ENCODE measurements around the gene JAZF1. TPM values are rescaled to one million over a fixed set of nuclear protein-coding genes. Genes with fewer than 3 reads are reported as not detected.

Gene JAZF1
- polyA plus RNA-seq, 3 donors: 12.1 to 18.1 (median 17.2) TPM

DNA sequence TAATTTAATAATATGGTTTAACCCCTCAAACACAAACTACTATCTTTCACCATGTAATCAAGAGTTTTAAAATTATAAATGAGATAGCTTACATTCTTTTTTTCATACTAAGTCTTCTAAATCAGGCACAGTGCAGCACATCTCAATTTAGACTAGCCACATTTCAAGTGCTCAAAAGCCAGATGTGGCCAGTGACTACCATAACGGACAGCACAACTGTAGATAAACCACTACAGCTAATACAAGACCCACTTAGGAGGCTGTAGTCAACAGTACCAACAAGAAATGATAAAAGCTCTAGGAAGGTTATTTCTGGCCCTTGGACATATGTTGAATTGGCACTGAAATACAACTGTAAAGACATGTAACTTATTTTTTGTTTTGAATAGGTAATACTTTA, 65.3 kb downstream of the JAZF1 start:
- DNase-seq: no peak
- H3K4me1 Mint-ChIP-seq: peaks cover 20% of the 10 kb centered on the region

DNA sequence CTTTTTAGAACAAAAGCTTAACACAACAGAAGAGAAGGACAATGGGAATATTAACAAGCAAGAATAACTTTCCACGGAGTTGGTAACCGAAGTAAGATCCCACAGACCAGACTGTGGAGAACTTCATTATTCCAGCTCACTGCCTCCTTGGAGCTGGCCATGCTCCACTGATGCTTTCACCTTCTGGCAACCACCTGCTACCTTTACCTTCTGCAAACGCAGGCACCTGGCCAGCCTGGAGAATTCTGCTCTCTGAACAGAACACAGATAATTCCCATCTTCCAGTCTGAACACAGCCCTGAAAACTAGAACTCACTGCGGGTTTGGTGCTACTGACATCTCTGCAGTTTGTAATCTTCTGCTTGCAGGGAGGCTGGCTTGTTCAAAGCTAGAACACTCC, 66.5 kb downstream of the JAZF1 start:
- TF ChIP-seq, protein P1, sequence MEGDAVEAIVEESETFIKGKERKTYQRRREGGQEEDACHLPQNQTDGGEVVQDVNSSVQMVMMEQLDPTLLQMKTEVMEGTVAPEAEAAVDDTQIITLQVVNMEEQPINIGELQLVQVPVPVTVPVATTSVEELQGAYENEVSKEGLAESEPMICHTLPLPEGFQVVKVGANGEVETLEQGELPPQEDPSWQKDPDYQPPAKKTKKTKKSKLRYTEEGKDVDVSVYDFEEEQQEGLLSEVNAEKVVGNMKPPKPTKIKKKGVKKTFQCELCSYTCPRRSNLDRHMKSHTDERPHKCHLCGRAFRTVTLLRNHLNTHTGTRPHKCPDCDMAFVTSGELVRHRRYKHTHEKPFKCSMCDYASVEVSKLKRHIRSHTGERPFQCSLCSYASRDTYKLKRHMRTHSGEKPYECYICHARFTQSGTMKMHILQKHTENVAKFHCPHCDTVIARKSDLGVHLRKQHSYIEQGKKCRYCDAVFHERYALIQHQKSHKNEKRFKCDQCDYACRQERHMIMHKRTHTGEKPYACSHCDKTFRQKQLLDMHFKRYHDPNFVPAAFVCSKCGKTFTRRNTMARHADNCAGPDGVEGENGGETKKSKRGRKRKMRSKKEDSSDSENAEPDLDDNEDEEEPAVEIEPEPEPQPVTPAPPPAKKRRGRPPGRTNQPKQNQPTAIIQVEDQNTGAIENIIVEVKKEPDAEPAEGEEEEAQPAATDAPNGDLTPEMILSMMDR (IDR thresholded peaks at IDR 0.05): no peak
- Histone ChIP-seq H3K36me3 (replicated peaks in 1 of 2; ENCODE audit: control insufficient read depth in 1 of 2, insufficient read depth in 2 of 2, low read length in 2 of 2) (no peaks in the 10 kb centered on the region), H3K79me2 (ENCODE audit: insufficient read depth, low read length) (peaks cover 29% of the 10 kb centered on the region), H3K27me3 (ENCODE audit: control insufficient read depth in 2 of 2, insufficient read depth in 2 of 2, low read length in 2 of 2) (no peaks in the 10 kb centered on the region), H3K4me2 (replicated peaks; ENCODE audit: extremely low read depth, low read length, poor library complexity, severe bottlenecking) (no peak overlapping the region), H3K9me3 (replicated peaks in 1 of 2; ENCODE audit: control insufficient read depth in 1 of 2, insufficient read depth in 1 of 2, low read length in 2 of 2) (no peaks in the 10 kb centered on the region), H3K9ac (ENCODE audit: insufficient read depth, low read length, poor library complexity, severe bottlenecking) (no peak overlapping the region), H2AFZ (ENCODE audit: insufficient read depth, low read depth, low read length, poor library complexity, severe bottlenecking) (no peak overlapping the region), H3K4me3 (replicated peaks in 1 of 3; ENCODE audit: low read depth in 2 of 3, low read length in 3 of 3) (no peak overlapping the region), H3K4me1 (ENCODE audit: control insufficient read depth in 1 of 2, insufficient read depth in 2 of 2, low read length in 2 of 2) (peaks cover 11 to 14% of the 10 kb centered on the region in 2 donors), H3K27ac (ENCODE audit: low read depth in 1 of 2, low read length in 2 of 2) (no peak overlapping the region), H4K20me1 (ENCODE audit: insufficient read depth, low read length) (peaks cover 96% of the 10 kb centered on the region)
- Mint-ChIP-seq H3K9me3 (peaks cover 0 to 3% (median 0%) of the 10 kb centered on the region in 7 donors), H3K4me3 (no peak overlapping the region), H3K36me3 (peaks cover 12 to 26% of the 10 kb centered on the region in 2 donors), H3K4me1 (peaks cover 11% of the 10 kb centered on the region), H3K27me3 (ENCODE audit: low read depth in 3 of 3) (peaks cover 0 to 6% (median 0%) of the 10 kb centered on the region in 3 donors), H3K27ac (no peak overlapping the region)
- DNase-seq: no peak
- intact Hi-C loops (cut with micrococcal nuclease): no loop called here
- WGBS (ENCODE audit: insufficient coverage): 95% methylated on average over 3 of the region's 4 CpGs

More for the DNA sequence above, 65.3 kb downstream of the JAZF1 start:
- Mint-ChIP-seq H3K4me3 (no peak overlapping the region), H3K27me3 (ENCODE audit: low read depth in 3 of 3) (peaks cover 0 to 16% (median 0%) of the 10 kb centered on the region in 3 donors), H3K9me3 (peaks cover 0 to 3% (median 0%) of the 10 kb centered on the region in 7 donors), H3K36me3 (peaks cover 10 to 19% of the 10 kb centered on the region in 2 donors), H3K27ac (no peak overlapping the region)
- H3K4me1 ChIP-seq (ENCODE audit: control insufficient read depth in 1 of 2, insufficient read depth in 2 of 2, low read length in 2 of 2): peaks cover 12 to 17% of the 10 kb centered on the region in 2 donors
- peaks cover 97% of the 10 kb centered on the region for H4K20me1 ChIP-seq (ENCODE audit: insufficient read depth, low read length)
- no peak overlapping the region for H2AFZ ChIP-seq (ENCODE audit: insufficient read depth, low read depth, low read length, poor library complexity, severe bottlenecking)
- WGBS (ENCODE audit: insufficient coverage): no CpG with 5 or more reads among the region's 1 CpG
- H3K4me3 ChIP-seq (replicated peaks in 1 of 3; ENCODE audit: low read depth in 2 of 3, low read length in 3 of 3): no peak overlapping the region
- TF ChIP-seq, protein P1 (IDR thresholded peaks at IDR 0.05): no peak
- no peak overlapping the region for H3K9ac ChIP-seq (ENCODE audit: insufficient read depth, low read length, poor library complexity, severe bottlenecking)
- H3K27me3 ChIP-seq (ENCODE audit: control insufficient read depth in 2 of 2, insufficient read depth in 2 of 2, low read length in 2 of 2): no peaks in the 10 kb centered on the region
- H3K27ac ChIP-seq (ENCODE audit: low read depth in 1 of 2, low read length in 2 of 2): no peak overlapping the region
- no peaks in the 10 kb centered on the region for H3K36me3 ChIP-seq (replicated peaks in 1 of 2; ENCODE audit: control insufficient read depth in 1 of 2, insufficient read depth in 2 of 2, low read length in 2 of 2)
- peaks cover 19% of the 10 kb centered on the region for H3K79me2 ChIP-seq (ENCODE audit: insufficient read depth, low read length)
- intact Hi-C loops (cut with micrococcal nuclease): no loop called here
- no peak overlapping the region for H3K4me2 ChIP-seq (replicated peaks; ENCODE audit: extremely low read depth, low read length, poor library complexity, severe bottlenecking)
- no peaks in the 10 kb centered on the region for H3K9me3 ChIP-seq (replicated peaks in 1 of 2; ENCODE audit: control insufficient read depth in 1 of 2, insufficient read depth in 1 of 2, low read length in 2 of 2)
